ENCODE measurements around the gene AGAP9.
"Not testable (repeated sequence)": the region's sequence is repeated elsewhere in the genome, so short reads cannot be mapped to it uniquely, and the experiment has no call there.

AGAP9 gene

DNA sequence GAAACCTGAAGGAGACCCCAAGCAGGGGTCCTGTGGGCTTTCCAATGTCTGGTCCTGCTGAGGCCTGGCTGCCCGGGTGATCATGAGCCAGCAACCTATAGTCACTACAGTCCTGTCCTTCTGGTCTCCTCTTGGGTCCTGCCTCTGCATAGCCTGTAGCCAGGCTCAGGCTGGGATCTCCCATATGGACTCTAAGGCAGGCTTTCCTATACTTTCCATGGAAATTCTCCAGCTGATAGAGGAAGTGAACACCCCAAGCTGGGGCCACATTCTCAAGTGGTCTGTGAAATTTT is 66.0 kb downstream of the AGAP9 start:
- Mint-ChIP-seq H3K27ac (no peak overlapping the region), H3K36me3 (ENCODE audit: low read depth) (no peaks in the 10 kb centered on the region), H3K9me3 (no peaks in the 10 kb centered on the region), H3K4me1 (ENCODE audit: low read depth) (peaks cover 8% of the 10 kb centered on the region), H3K27me3 (peaks cover 23% of the 10 kb centered on the region), H3K4me3 (no peak overlapping the region)
- intact Hi-C loops (cut with micrococcal nuclease): no loop called here

DNA sequence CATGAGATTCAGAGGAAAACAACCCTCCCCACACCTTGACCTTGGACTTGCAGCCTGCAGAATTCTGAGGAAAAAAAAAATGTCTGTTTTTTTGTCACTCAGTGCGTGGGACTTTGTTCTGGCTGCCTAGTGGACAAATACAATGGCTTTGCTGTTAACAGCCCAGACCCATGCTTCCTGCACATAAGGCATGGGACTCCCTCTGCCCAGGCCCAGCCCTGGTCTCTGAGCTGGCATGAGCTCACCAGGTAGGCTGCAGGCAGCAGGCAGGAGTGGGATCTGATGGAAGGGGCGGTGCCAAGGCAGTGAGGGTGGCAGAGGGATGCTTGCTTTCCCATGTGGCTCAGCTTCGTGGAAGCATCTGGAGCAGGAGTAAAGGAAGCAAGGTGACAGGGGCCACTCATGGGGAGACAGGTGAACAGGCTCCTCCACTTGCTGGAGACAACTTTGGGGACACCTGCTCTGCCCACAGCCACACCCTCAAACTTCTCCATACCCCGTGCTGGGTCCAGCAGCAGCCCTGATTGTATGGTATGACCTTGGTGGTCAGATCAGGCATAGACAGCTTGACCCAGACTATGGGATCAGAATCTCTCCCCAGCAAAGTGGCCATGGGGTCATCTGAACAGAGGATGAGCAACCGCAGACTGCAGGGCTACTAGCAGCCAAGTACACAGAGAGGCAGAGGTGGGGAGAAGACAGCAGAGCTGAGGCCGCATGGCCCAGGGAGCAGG is 66.5 kb downstream of the AGAP9 start:
- H3K9me3 Mint-ChIP-seq: no peaks in the 10 kb centered on the region
- no peak overlapping the region for H3K27ac Mint-ChIP-seq
- no peak overlapping the region for H3K4me3 Mint-ChIP-seq
- H3K27me3 Mint-ChIP-seq: peaks cover 26% of the 10 kb centered on the region
- intact Hi-C loops (cut with micrococcal nuclease): no loop called here
- H3K4me1 Mint-ChIP-seq (ENCODE audit: low read depth): peaks cover 8% of the 10 kb centered on the region
- H3K36me3 Mint-ChIP-seq (ENCODE audit: low read depth): no peaks in the 10 kb centered on the region

DNA sequence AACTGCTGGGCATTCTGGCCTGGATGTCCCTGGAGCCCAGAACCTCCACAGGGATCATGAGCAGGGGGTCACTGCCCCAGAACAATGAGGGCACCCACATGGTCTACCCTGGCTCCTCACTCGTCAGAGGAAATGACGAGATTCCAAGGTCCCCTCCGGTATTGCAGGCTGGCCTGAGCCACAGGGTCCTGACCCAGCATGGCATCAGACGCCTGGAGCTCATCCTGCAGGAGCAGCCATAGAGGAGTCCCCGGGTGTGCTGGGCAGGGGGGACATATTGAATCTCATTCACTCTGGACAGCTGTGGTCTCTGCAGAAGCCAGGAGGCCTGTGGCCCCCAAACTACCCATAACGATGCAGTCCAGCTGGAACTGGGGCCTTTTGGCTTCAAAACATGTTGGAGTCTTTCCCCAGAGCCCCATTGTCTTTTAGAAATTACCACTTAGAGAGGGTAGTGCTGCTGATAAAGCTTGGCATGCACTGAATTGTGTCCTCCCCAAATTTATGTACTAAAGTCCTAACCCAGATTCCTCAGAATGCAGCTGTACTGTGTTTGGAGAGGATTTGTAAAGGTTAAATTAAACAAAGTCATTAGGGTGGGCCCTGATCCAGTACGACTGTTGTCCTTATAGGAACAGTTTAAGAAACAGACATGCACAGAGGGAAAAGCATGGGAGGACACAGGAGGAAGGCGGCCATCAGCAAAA is 67.2 kb downstream of the AGAP9 start:
- Mint-ChIP-seq H3K27me3 (peaks cover 24% of the 10 kb centered on the region), H3K27ac (no peak overlapping the region), H3K9me3 (no peaks in the 10 kb centered on the region), H3K4me3 (no peak overlapping the region), H3K36me3 (ENCODE audit: low read depth) (no peaks in the 10 kb centered on the region), H3K4me1 (ENCODE audit: low read depth) (peaks cover 4% of the 10 kb centered on the region)
- intact Hi-C loops (cut with micrococcal nuclease): no loop called here

DNA sequence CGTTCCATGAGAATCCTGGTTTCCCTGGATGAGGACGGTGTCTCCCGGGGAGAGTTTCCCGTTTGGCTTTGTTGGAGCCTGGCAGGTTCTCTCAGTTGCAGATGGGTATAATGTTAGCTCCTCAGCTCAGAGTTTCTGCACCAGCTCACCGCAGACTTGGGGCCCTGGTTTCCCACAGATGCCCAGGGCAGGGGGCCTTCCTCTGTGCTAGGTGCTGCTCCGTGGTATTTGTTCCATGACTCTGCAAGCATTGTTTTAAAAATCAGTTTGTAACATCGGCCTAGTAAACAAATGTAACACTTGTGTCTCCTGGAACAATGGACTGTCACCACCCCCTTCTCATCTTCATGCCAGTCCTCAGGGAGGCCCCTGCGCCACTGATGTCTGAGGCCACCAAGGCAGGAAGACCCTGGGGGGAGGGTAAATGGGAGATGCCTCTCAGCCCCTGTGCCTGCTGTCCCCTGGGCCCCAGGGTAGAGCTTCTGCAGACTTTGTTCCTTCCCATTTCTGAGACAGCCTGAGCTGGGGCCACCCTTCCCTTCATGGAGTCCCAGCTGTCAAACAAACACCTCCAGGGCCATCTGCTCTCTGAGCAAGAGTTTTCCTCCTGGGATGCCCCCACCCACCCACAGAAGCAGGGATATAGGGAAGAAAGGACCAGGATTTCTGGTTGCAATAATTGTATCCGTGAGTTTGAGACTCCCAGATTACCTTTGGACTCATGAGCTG is 67.9 kb downstream of the AGAP9 start:
- H3K36me3 Mint-ChIP-seq (ENCODE audit: low read depth); H3K4me3 Mint-ChIP-seq; H3K27ac Mint-ChIP-seq; intact Hi-C loops (cut with micrococcal nuclease); H3K4me1 Mint-ChIP-seq (ENCODE audit: low read depth); H3K9me3 Mint-ChIP-seq: not testable (repeated sequence)
- peaks cover 21% of the 10 kb centered on the region for H3K27me3 Mint-ChIP-seq

DNA sequence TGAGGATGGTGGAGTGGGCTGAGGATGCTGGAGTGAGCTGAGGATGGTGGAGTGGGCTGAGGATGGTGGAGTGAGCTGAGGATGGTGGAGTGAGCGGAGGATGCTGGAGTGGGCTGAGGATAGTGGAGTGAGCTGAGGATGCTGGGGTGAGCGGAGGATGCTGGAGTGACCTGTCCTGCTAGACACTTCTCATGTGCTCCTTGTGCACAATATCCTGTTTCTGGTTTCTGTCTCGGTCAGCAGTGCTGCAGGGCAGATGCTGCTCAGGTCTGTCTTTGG is 68.7 kb downstream of the AGAP9 start:
- intact Hi-C loops (cut with micrococcal nuclease): no loop called here
- Mint-ChIP-seq H3K4me3 (no peak overlapping the region), H3K27ac (no peak overlapping the region), H3K4me1 (ENCODE audit: low read depth) (no peaks in the 10 kb centered on the region), H3K9me3 (no peaks in the 10 kb centered on the region), H3K36me3 (ENCODE audit: low read depth) (no peaks in the 10 kb centered on the region), H3K27me3 (peaks cover 21% of the 10 kb centered on the region)

DNA sequence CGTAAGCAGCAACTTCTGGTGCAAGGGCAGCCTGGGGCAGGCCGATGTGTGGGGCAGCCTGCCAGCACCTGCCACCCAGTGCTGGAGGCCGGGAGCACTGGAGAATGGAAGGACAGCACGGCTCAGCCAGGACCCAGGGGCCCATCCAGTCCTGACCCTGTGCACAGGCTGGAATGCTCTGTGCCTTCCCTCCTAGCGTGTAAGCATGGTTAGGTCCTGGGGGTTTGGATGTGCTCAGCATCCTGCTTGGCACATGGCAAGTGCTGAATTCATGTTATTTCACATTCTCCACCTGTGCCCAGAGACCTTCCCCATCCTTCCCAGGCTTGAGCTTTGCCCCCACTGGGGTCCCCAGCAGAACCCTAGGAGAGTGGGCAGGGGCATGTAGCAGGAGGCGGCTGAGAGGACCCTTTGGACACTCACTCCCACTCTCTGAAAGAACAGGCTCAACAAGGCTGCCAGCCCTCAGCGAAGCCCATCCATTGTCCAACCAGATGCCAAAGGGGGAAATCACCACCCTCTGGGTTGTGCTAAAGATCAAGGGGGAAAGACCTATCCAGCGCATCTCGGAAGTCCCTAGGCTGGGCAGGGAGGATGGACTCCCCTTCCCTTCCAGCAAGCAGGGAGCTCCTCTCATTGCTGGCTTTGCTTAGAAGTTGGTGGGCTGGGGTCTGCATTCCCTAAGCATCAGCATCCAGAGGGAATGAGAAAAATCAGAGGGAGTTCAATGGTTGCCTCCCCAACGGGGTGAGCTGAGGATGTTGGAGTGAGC is 69.2 kb downstream of the AGAP9 start:
- Mint-ChIP-seq H3K4me1 (ENCODE audit: low read depth) (peaks cover under 1% of the 10 kb centered on the region), H3K9me3 (no peaks in the 10 kb centered on the region), H3K4me3 (no peak overlapping the region), H3K36me3 (ENCODE audit: low read depth) (no peaks in the 10 kb centered on the region), H3K27me3 (peaks cover 19% of the 10 kb centered on the region), H3K27ac (no peak overlapping the region)
- intact Hi-C loops (cut with micrococcal nuclease): no loop called here

DNA sequence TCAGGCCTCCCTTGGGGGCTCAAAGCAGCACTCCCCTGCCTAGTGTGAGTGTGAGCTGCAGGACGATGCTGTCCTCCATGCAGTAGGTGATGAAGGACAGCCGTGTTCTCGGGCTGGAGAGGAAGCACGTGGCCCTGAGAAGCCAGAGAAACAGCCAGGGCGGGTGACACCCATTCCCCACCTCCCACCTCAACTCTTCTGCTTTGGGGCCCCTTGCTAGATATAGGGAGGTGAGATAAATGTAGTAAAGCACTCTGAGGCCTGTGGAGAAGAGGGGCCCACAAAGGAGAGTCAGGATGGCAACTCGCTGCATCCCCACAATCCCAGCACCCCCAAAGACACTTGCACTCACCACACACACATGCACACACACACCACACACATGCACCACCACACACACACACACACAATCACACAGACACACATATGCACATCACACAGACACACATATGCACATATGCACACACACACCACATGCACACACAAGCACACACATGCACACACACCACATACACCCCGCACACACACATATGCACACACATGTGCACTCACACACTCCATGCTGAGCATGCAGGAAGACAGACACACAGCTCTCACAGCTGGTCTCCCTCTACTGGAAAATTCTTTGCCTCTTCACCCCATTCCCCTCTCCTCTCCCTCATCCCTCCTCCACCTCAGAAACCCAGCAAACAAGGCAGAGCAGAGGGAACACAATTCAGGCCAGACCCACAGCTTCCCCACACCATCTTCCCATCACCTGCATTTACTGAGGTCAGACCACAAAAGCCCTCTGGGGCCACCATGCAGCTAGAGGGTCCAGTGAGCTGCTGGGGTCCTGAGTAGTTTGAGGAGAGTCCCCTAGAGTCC is 70.1 kb downstream of the AGAP9 start:
- H3K27me3 Mint-ChIP-seq: peaks cover 19% of the 10 kb centered on the region
- intact Hi-C loops (cut with micrococcal nuclease): no loop called here
- no peaks in the 10 kb centered on the region for H3K36me3 Mint-ChIP-seq (ENCODE audit: low read depth)
- H3K4me1 Mint-ChIP-seq (ENCODE audit: low read depth): peaks cover 9% of the 10 kb centered on the region
- H3K4me3 Mint-ChIP-seq: no peak overlapping the region
- no peaks in the 10 kb centered on the region for H3K9me3 Mint-ChIP-seq
- no peak overlapping the region for H3K27ac Mint-ChIP-seq

DNA sequence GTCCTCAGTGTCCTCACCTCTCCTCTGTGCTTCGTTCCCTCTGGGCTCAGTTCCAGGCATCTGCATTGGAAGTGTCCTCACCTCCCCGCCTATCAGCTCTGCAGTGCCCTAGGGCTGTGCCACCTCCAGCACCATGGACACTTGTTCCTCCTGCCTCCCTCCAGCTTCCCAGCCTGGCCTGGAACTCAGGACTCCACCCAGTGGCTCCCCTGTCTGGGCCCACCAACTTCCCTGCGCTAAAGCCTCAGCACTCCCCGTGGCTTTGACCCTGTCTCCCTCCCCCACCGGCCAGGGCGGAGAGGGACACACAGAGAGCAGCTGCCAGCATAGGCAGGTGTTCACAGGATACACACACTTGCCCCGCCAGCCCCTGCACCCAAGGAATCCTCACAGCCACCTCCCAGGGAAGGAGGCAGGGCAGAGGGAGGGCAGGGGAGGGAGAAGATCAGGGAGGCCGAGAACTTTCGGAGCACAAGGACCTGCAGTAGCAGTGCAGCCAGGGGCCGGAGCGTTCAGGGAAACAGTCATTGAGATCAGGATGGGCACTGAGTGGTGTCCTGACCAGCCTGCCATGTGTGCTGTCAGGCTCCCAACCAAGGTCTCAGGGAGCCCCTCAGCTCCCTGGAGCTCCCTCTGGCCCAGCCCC is 70.8 kb downstream of the AGAP9 start:
- no peak overlapping the region for H3K27ac Mint-ChIP-seq
- H3K27me3 Mint-ChIP-seq: peaks cover 17% of the 10 kb centered on the region
- H3K9me3 Mint-ChIP-seq: no peaks in the 10 kb centered on the region
- H3K4me1 Mint-ChIP-seq (ENCODE audit: low read depth): peaks cover 9% of the 10 kb centered on the region
- no peaks in the 10 kb centered on the region for H3K36me3 Mint-ChIP-seq (ENCODE audit: low read depth)
- no peak overlapping the region for H3K4me3 Mint-ChIP-seq
- intact Hi-C loops (cut with micrococcal nuclease): no loop called here

DNA sequence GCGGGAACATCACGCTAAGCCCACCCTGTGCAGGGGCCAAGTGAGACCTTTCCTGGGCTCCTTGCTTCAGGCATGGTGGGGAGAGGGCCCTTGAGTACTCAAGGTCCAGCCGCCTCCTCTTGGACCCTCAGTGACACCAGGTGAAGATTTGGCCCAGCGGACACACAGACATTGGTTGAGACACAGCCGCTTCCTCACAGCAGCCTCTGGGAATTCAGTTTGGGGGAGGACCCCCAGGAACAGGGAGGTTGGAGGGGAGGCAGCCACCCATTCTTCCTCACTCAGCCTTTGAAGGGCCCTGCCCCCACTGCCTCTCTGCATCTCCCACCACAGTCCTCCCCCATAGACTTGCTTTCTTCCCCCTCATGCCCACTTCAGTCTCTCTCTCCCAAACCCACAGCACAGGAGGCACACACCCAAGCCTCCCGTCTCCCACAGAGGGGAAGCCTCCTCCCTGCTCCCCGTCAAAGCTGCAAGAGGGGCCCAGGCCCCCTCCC is 71.4 kb downstream of the AGAP9 start:
- Mint-ChIP-seq H3K27me3 (peaks cover 17% of the 10 kb centered on the region), H3K4me3 (no peak overlapping the region), H3K9me3 (no peaks in the 10 kb centered on the region), H3K4me1 (ENCODE audit: low read depth) (peaks cover 9% of the 10 kb centered on the region), H3K36me3 (ENCODE audit: low read depth) (no peaks in the 10 kb centered on the region), H3K27ac (no peak overlapping the region)
- intact Hi-C loops (cut with micrococcal nuclease): no loop called here
